Measurements from ENCODE around the gene C2orf92.

The C2orf92 gene

GRCh38 chr2:97732436-97733340 is 63.2 kb downstream of the C2orf92 start:
- H3K36me3 ChIP-seq (ENCODE audit: low read depth) = no peaks in the 10 kb centered on the region
- ATAC-seq (ENCODE audit: low read depth) (no peak), DNase-seq (ENCODE audit: low spot score) (peak; percentile 44)
- TF ChIP-seq CTCF (IDR thresholded peaks at IDR 0.05; ENCODE audit: poor library complexity, severe bottlenecking) = no peak
- H3K4me3 ChIP-seq (ENCODE audit: severe bottlenecking) = no peak overlapping the region
- H3K9me3 ChIP-seq (ENCODE audit: severe bottlenecking) = peaks cover 6% of the 10 kb centered on the region
- peaks cover 4% of the 10 kb centered on the region for H3K4me1 ChIP-seq (ENCODE audit: insufficient read depth, poor library complexity, severe bottlenecking)
- H3K27me3 ChIP-seq (ENCODE audit: insufficient read depth, poor library complexity, severe bottlenecking) = no peaks in the 10 kb centered on the region
- no peak overlapping the region for H3K27ac ChIP-seq (ENCODE audit: poor library complexity, severe bottlenecking)

GRCh38 chr2:97733341-97734035 is 64.0 kb downstream of the C2orf92 start:
- peaks cover 2% of the 10 kb centered on the region for H3K4me1 ChIP-seq (ENCODE audit: insufficient read depth, poor library complexity, severe bottlenecking)
- no peak overlapping the region for H3K27ac ChIP-seq (ENCODE audit: poor library complexity, severe bottlenecking)
- DNase-seq (ENCODE audit: low spot score) = peak; percentile 19
- H3K9me3 ChIP-seq (ENCODE audit: severe bottlenecking) = peaks cover 6% of the 10 kb centered on the region
- TF ChIP-seq CTCF (IDR thresholded peaks at IDR 0.05; ENCODE audit: poor library complexity, severe bottlenecking) = no peak
- no peaks in the 10 kb centered on the region for H3K27me3 ChIP-seq (ENCODE audit: insufficient read depth, poor library complexity, severe bottlenecking)
- no peaks in the 10 kb centered on the region for H3K36me3 ChIP-seq (ENCODE audit: low read depth)
- no peak overlapping the region for H3K4me3 ChIP-seq (ENCODE audit: severe bottlenecking)
- ATAC-seq (ENCODE audit: low read depth) = no peak

- Histone ChIP-seq H3K27me3 (ENCODE audit: insufficient read depth, poor library complexity, severe bottlenecking) (no peaks in the 10 kb centered on the region), H3K9me3 (ENCODE audit: severe bottlenecking) (peaks cover 6% of the 10 kb centered on the region), H3K27ac (ENCODE audit: poor library complexity, severe bottlenecking) (no peak overlapping the region), H3K4me3 (ENCODE audit: severe bottlenecking) (no peak overlapping the region), H3K4me1 (ENCODE audit: insufficient read depth, poor library complexity, severe bottlenecking) (no peaks in the 10 kb centered on the region), H3K36me3 (ENCODE audit: low read depth) (no peaks in the 10 kb centered on the region)
- DNase-seq (ENCODE audit: low spot score) = peak; percentile 63
- no peak for TF ChIP-seq CTCF (IDR thresholded peaks at IDR 0.05; ENCODE audit: poor library complexity, severe bottlenecking)
- no peak for ATAC-seq (ENCODE audit: low read depth)
These were observed 64.8 kb downstream of the C2orf92 start for GRCh38 chr2:97734061-97735051.

- no peak overlapping the region for H3K27ac ChIP-seq (ENCODE audit: poor library complexity, severe bottlenecking)
- ATAC-seq (ENCODE audit: low read depth) (no peak), DNase-seq (ENCODE audit: low spot score) (peak; percentile 52)
- H3K4me3 ChIP-seq (ENCODE audit: severe bottlenecking) = no peak overlapping the region
- peaks cover 1% of the 10 kb centered on the region for H3K9me3 ChIP-seq (ENCODE audit: severe bottlenecking)
- H3K4me1 ChIP-seq (ENCODE audit: insufficient read depth, poor library complexity, severe bottlenecking) = no peaks in the 10 kb centered on the region
- no peaks in the 10 kb centered on the region for H3K27me3 ChIP-seq (ENCODE audit: insufficient read depth, poor library complexity, severe bottlenecking)
- H3K36me3 ChIP-seq (ENCODE audit: low read depth) = no peaks in the 10 kb centered on the region
- no peak for TF ChIP-seq CTCF (IDR thresholded peaks at IDR 0.05; ENCODE audit: poor library complexity, severe bottlenecking)
These were observed 65.6 kb downstream of the C2orf92 start for GRCh38 chr2:97735161-97735561.
